ENCODE measurements around the gene MED10. TPM values are rescaled to one million over a fixed set of nuclear protein-coding genes. Genes with fewer than 3 reads are reported as not detected.

The MED10 gene
- total and polyA plus RNA-seq, 2 donors (not counting 3 experiments of a cell fraction or from before 2014, with no cell fraction given) = 55.6 to 56.3 TPM

GRCh38 chr5:6376974-6377520, 1.3 kb downstream of the MED10 start:
- no peak overlapping the region for H2AFZ ChIP-seq (ENCODE audit: low read depth, low read length)
- H3K9me1 ChIP-seq (replicated peaks; ENCODE audit: control insufficient read depth, extremely low read depth, insufficient read depth, low read length) = no peaks in the 10 kb centered on the region
- TF ChIP-seq EZH2 (IDR thresholded peaks at IDR 0.05; ENCODE audit: borderline replicate concordance, low read depth, low read length, severe bottlenecking) (no peak), FOS (IDR thresholded peaks at IDR 0.05; ENCODE audit: borderline replicate concordance, insufficient read depth, low read length) (no peak), POLR2AphosphoS5 (IDR thresholded peaks at IDR 0.05; ENCODE audit: insufficient read depth, low read depth, low read length) (no peak), GATA2 (IDR thresholded peaks at IDR 0.05; ENCODE audit: insufficient read depth, insufficient read length, low read depth, low read length) (no peak)
- BruUV-seq (replicated peaks) = no TSS peak
- peaks cover 12 to 22% of the 10 kb centered on the region in 2 experiments for H3K36me3 ChIP-seq (ENCODE audit: control insufficient read depth in 2 of 2, extremely low read depth in 1 of 2, insufficient read depth in 2 of 2, low read length in 2 of 2)
- H3K9ac ChIP-seq (replicated peaks; ENCODE audit: extremely low read depth, insufficient read depth, low read length) = peak overlapping the region; percentile 83
- H3K79me2 ChIP-seq (ENCODE audit: control insufficient read depth, insufficient read depth, low read length) = peaks cover 42% of the 10 kb centered on the region
- H3K4me3 ChIP-seq (replicated peaks in 1 of 3; ENCODE audit: insufficient read depth in 1 of 3, low read depth in 1 of 3, low read length in 3 of 3) = peak overlapping the region; percentile 51 to 76 (median 71)
- dilution Hi-C loops (cut with MboI; ENCODE audit: extremely low pct_ligation_motif_present, low sequenced_read_pairs) (no loop called here), intact Hi-C loops (cut with micrococcal nuclease) (loop anchor here (10.0 kb wide), 2 partner anchors 208 to 882 kb away; no protein-coding TSS in a partner anchor)
- no peak for FAIRE-seq
- peak; percentile 4 for DNase-seq (ENCODE audit: low read depth, low spot score)
- H3K4me2 ChIP-seq (ENCODE audit: insufficient read depth, low read length) = peak overlapping the region; percentile 81
- no peaks in the 10 kb centered on the region for H4K20me1 ChIP-seq (replicated peaks; ENCODE audit: control insufficient read depth, extremely low read depth, insufficient read depth, low read length)
- H3K27ac ChIP-seq (ENCODE audit: insufficient read depth, low read depth, low read length) = peak overlapping the region; percentile 86
- H3K4me1 ChIP-seq (ENCODE audit: control insufficient read depth, extremely low read depth, insufficient read depth, low read length) = peaks cover 39% of the 10 kb centered on the region
- POLR2A ChIA-PET = no interaction called here
- H3K9me3 ChIP-seq (replicated peaks; ENCODE audit: control insufficient read depth, insufficient read depth, low read length) = no peaks in the 10 kb centered on the region
- CTCF ChIA-PET = interaction anchor here (1.0 to 1.2 kb wide), 2 partner anchors 9 to 348 kb away, joined by 3 to 4 read pairs; no protein-coding TSS in a partner anchor
- no peaks in the 10 kb centered on the region for H3K27me3 ChIP-seq (ENCODE audit: control insufficient read depth in 2 of 2, insufficient read depth in 2 of 2, low read length in 2 of 2)

- ChIA-PET POLR2A (interaction anchor here (0.6 kb wide), 1 partner anchor 102 kb away, joined by 4 read pairs; no protein-coding TSS in a partner anchor), CTCF (interaction anchor here (1.0 to 4.0 kb wide), 6 partner anchors 8 to 372 kb away, joined by 3 to 24 read pairs (median 4); no protein-coding TSS in a partner anchor)
- Histone ChIP-seq H3K9ac (replicated peaks; ENCODE audit: extremely low read depth, insufficient read depth, low read length) (peak overlapping the region; percentile 54), H3K79me2 (ENCODE audit: control insufficient read depth, insufficient read depth, low read length) (peaks cover 48% of the 10 kb centered on the region), H3K27me3 (ENCODE audit: control insufficient read depth in 2 of 2, insufficient read depth in 2 of 2, low read length in 2 of 2) (no peaks in the 10 kb centered on the region), H3K9me1 (replicated peaks; ENCODE audit: control insufficient read depth, extremely low read depth, insufficient read depth, low read length) (no peaks in the 10 kb centered on the region), H3K4me3 (replicated peaks in 1 of 3; ENCODE audit: insufficient read depth in 1 of 3, low read depth in 1 of 3, low read length in 3 of 3) (no peak overlapping the region), H2AFZ (ENCODE audit: low read depth, low read length) (no peak overlapping the region), H3K27ac (ENCODE audit: insufficient read depth, low read depth, low read length) (peak overlapping the region; percentile 97), H3K4me2 (ENCODE audit: insufficient read depth, low read length) (peak overlapping the region; percentile 62), H3K9me3 (replicated peaks; ENCODE audit: control insufficient read depth, insufficient read depth, low read length) (no peaks in the 10 kb centered on the region), H4K20me1 (replicated peaks; ENCODE audit: control insufficient read depth, extremely low read depth, insufficient read depth, low read length) (no peaks in the 10 kb centered on the region), H3K36me3 (ENCODE audit: control insufficient read depth in 2 of 2, extremely low read depth in 1 of 2, insufficient read depth in 2 of 2, low read length in 2 of 2) (peaks cover 32 to 34% of the 10 kb centered on the region in 2 experiments), H3K4me1 (ENCODE audit: control insufficient read depth, extremely low read depth, insufficient read depth, low read length) (peaks cover 37% of the 10 kb centered on the region)
- FAIRE-seq = no peak
- no peak for TF ChIP-seq GATA2 (IDR thresholded peaks at IDR 0.05; ENCODE audit: insufficient read depth, insufficient read length, low read depth, low read length)
- TF ChIP-seq JUN (IDR thresholded peaks at IDR 0.05; ENCODE audit: borderline replicate concordance, insufficient read depth, insufficient read length, low read depth) = no peak
- no peak for TF ChIP-seq POLR2A (IDR thresholded peaks at IDR 0.05; ENCODE audit: low read depth, low read length)
- TF ChIP-seq MAX (IDR thresholded peaks at IDR 0.05; ENCODE audit: insufficient read depth, insufficient read length) = no peak
- TF ChIP-seq MYC (IDR thresholded peaks at IDR 0.05; ENCODE audit: low read depth, low read length) = no peak
- TF ChIP-seq CTCF (IDR thresholded peaks at IDR 0.05; ENCODE audit: extremely low read depth in 1 of 2, insufficient read depth in 1 of 2, low read depth in 1 of 2, low read length in 2 of 2) = no peak
- no peak for TF ChIP-seq FOS (IDR thresholded peaks at IDR 0.05; ENCODE audit: borderline replicate concordance, insufficient read depth, low read length)
- no peak for TF ChIP-seq POLR2AphosphoS5 (IDR thresholded peaks at IDR 0.05; ENCODE audit: insufficient read depth, low read depth, low read length)
- TF ChIP-seq EZH2 (IDR thresholded peaks at IDR 0.05; ENCODE audit: borderline replicate concordance, low read depth, low read length, severe bottlenecking) = no peak
- dilution Hi-C loops (cut with MboI; ENCODE audit: extremely low pct_ligation_motif_present, low sequenced_read_pairs) = no loop called here
- intact Hi-C loops (cut with micrococcal nuclease) = loop anchor here (2.0 to 10.0 kb wide), 3 partner anchors 76 to 878 kb away; partner anchors contain the start of gene UBE2QL1
- TSS peak; percentile 84 for BruUV-seq (replicated peaks)
- DNase-seq (ENCODE audit: low read depth, low spot score) = peak; percentile 20
Measured at GRCh38 chr5:6373081-6373846, 5.1 kb downstream of the MED10 start.

Data from endothelial cell of umbilical vein (primary cell).